Subcutaneous adipose tissue (tissue), 4 donors: ENCODE results near the gene NMNAT3. TPM values are rescaled to one million over a fixed set of nuclear protein-coding genes. Genes with fewer than 3 reads are reported as not detected.

Source experiments
- small RNA-seq: library from RNA; depleted of rRNA; stranded (forward); fragments of <200 nt; gene quantifications from one replicate; pipeline ENCODE3, GENCODE V24; 2016
- total RNA-seq, 4 donors: library from RNA; depleted of rRNA; stranded (reverse); fragments of >200 nt; gene quantifications; one replicate each; pipeline ENCODE4 v1.1.0, GENCODE V29; 2016
- TF ChIP-seq, protein P1 (sequence below): fragments of 450-650 bp; IDR thresholded peaks from one replicate; pipeline ENCODE4 v1.5.1; 2016; ENCODE audit warnings: low read depth, mild to moderate bottlenecking, control low read depth, antibody characterized with exemption, moderate library complexity

NMNAT3 gene
- total RNA-seq, 4 donors from 2014 or later: 7.8 to 13.4 (median 9.1) TPM

DNA sequence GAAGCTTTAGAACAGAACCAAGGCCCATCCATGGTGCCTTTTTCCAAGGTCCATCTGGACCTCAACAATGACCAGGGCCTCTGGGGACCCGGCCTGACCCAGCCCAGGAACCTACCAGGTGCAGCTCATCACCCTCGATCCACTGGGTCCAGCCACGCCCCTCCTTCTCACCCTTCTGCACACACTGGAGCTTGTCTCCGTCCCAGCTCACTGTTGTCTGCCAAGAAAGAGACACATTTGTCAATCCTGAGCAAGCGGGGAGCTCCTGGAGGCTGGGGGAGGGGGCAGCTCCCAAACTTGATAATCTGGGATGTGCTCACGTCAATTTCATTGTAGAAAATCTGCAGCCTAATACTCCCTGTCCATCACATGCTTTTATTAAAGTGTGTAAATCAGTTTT lies 159.5 kb downstream of the NMNAT3 start:
- TF ChIP-seq, protein P1, sequence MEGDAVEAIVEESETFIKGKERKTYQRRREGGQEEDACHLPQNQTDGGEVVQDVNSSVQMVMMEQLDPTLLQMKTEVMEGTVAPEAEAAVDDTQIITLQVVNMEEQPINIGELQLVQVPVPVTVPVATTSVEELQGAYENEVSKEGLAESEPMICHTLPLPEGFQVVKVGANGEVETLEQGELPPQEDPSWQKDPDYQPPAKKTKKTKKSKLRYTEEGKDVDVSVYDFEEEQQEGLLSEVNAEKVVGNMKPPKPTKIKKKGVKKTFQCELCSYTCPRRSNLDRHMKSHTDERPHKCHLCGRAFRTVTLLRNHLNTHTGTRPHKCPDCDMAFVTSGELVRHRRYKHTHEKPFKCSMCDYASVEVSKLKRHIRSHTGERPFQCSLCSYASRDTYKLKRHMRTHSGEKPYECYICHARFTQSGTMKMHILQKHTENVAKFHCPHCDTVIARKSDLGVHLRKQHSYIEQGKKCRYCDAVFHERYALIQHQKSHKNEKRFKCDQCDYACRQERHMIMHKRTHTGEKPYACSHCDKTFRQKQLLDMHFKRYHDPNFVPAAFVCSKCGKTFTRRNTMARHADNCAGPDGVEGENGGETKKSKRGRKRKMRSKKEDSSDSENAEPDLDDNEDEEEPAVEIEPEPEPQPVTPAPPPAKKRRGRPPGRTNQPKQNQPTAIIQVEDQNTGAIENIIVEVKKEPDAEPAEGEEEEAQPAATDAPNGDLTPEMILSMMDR: no peak

DNA sequence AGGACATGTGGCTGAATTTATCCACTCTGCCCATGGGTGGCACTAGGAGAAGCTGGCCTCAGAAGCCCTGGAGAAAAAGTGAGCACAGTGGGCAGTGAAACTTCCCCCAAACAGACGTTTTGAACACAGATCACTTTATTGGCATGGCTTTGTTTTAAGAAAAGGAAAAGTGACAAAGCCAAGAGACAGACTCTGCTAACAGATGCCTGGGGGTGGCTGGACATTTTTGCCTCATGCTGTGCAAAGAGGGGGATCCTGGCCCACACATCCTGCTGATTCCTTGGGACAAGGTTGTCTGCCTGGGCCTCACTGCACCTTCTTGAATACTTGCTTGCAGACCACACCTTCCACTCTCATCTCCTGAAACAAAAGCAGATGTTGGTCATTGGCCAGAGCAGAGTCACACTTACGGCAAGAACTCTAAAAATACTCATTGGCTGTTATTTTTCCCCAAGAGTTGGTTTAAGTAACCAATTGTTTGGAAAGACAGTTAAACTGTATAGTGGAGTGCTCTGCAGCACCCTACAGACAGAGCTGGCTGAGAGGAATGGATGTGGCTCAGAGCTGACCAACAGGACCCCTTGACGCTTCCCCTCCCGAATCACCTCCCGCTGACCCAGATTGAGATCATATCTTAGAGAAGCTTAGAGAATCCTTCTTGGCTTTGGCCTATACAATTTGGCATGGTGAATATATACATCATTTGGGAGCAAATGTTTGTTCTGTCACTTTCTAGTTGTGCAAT lies 160.3 kb downstream of the NMNAT3 start:
- TF ChIP-seq, protein P1: no peak

DNA sequence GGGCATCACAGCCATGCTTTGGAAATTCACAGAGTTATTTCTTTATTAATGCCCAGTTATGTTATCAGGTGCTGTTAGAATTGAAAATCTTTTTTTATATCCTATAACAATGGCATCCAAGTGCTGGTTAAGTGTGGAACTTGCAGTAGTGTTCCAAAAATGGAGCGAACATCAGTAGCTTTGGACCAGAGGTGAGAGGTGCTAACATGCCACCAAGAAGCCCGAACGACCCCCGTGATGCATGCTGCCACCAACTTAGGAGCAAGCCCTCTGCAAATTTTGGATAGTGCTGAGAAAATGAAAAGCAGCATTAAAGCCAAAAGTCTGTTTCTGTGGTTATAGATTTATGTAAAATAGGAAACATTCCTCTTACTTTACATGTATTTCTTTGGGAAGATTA lies 163.0 kb downstream of the NMNAT3 start:
- TF ChIP-seq, protein P1: no peak

Small RNAs within 50 kb of the gene (small RNA-seq; reads per million reads assigned to genes)
- not detected for gene RN7SL724P

Other genes with a start within 250 kb of the NMNAT3 start
- not detected for gene RBP2, start 201.5 kb downstream of the NMNAT3 start, total RNA-seq
- gene RBP1, start 138.2 kb downstream of the NMNAT3 start, total RNA-seq: 1 to 10 TPM; 1.3 to 4.4 (median 2.1) TPM